NCI-H146 (cell line): ENCODE data around the gene OCIAD1.
"Not testable (repeated sequence)": the region's sequence is repeated elsewhere in the genome, so short reads cannot be mapped to it uniquely, and the experiment has no call there.

ENCODE experiments used
- DNase-seq: peaks from one replicate; lab custom pipeline; 2025; lab: John Stamatoyannopoulos, UW

OCIAD1 gene, protein sequence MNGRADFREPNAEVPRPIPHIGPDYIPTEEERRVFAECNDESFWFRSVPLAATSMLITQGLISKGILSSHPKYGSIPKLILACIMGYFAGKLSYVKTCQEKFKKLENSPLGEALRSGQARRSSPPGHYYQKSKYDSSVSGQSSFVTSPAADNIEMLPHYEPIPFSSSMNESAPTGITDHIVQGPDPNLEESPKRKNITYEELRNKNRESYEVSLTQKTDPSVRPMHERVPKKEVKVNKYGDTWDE

DNA sequence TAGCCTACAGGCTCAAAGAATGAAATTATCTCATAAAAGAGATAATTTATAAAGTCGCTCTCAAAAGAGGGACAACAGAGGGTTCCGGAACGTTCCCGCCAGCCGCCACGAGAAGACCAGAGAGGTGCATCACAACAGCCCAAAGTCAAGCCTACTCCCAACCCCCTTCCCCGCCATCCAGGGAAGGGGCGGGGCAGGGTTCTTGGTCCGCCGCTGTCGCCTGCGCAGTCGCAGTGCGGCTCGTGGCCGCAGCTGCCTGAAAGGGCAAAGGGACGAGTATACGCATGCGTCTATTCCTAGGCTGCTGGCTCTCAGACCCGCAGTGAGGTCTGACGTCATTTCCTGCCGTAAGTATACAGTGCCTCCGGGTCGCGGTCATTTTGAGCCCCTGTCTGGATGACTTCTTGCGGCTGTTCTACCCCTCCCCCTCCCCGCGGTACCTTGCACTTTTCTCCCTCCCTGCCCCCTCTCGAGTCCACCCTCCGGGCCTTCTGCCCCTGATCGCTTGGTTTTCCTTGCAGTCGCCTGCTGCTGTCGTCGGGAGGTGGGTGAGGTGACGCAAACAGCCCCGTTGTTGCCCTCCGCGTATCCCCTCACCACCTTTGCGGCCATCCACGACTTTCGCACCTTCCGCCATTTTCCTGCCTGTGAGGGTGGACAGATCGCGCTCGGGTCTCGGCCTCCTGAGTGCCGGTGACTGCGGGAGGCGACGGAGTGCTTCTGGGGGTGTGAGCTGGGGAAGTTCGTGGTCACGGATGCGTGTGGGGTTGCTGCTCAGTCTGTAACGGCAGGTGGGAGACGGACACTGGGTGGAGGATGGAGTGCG is at the start of gene OCIAD1:
Gene OCIAD1 (plus strand): TSS at position 383 of the 826 bp plus-strand sequence. CDS start 1,537 bp downstream, outside the sequence.
- peak; percentile 100 for DNase-seq

DNA sequence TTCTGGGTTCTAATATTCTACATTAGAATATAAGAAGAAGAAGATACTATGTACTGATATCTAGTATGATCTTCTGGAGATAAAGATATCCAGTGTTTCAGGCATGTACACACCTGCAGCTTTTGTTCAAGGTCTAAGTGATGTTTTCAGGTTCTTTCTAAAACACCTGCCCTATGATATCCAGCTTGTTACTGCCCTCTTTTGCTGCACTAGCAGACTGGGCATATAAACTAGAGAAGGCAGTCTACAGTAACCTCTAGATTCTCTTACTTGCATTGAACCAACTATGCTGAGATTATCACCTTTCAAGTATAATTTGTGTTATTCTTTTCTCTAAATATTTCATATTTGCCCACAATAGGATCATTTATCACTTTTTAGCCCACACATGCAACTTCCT is 48.9 kb upstream of the OCIAD1 start:
- DNase-seq, result peak; percentile 55

DNA sequence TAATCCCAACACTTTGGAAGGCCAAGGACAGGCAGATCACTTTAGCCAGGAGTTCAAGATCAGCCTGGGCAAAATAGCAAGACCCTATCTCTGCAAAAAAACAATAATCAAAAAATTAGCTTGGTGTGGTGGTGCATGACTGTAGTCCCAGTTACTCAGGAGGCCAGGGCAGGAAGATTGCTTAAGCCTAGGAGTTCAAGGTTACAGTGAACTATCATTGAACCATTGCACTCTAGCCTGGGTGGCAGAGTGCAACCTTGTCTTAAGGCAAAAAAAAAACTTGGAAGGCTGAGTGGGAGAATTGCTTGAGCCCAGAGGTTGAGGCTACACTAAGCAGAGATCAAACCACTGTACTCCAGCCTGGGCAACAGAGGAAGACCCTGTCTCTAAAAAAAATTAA is 45.6 kb upstream of the OCIAD1 start:
- DNase-seq, result no peak

DNA sequence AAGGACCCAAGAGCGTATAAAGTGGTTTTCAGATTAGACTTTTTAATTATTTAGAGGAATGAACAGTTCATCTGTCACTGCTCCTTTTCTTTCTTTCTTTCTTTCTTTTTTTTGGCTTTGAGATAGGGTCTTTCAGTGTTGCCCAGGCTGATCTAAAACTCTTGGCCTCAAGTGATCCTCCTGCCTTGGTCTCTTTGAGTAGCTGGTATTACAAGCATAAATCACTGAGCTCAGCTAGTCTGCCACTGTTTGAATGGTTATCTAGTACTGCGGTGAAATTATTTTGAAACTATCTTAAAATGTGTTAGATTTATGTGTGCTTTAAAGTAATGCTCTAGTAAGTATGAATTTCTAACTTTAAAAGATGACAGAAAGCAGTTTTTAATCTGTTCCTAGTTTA is 44.3 kb upstream of the OCIAD1 start:
- DNase-seq, result no peak

DNA sequence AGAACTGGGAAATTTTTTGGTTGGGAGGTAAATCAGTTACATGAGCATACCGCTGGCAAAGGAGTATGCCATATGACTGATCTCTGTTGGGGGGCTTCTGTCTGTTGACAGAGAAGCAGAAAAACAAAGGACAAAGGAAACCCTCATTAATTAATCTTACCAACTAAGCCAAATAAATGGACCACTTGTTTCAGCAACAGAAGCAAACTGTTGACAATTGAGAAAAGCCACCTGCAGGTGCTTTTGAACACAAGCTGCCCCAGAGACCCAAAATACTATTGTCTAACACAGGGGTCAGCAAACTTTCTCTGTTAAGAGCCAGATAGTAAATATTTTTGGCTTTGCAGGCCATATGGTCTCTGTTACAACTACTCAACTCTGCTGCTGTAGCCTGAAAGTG is 43.8 kb upstream of the OCIAD1 start:
- DNase-seq, result peak; percentile 33

DNA sequence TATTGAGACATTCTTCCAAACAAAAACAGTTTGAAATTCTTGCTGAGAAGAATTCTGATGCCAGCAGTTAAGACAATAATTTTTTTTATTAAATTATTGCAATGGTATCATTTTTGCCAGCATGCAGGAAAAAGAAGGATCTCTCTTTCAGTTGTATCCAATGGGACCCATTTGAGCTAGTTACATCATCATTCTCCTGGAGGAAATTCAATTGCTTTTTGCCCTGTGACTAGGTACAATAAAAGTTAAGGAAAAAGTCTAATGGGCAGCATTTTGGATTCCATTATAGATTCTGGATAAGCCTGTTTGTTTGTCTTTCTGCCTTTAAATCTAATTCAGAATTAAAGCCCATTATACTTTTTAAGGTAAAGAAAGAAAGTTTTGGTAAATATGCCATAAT is 40.3 kb upstream of the OCIAD1 start:
- DNase-seq, result no peak

DNA sequence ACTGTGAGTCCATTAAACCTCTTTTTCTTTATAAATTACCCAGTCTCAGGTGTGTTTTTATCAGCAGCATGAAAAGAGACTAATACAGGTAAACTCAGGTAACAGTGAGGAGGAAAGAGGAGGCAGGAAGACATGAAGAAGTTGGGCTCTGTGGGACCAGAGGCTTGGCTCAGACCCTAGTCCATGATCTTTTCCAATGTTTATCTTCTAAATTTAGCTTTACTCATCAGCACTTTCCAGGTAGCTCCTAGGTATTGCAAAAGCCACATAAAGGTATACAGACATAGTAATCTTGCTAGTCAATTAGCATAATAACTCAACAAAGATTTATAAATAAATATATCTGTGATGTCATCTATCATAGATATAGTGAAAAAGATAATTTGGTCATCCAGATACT is 39.6 kb upstream of the OCIAD1 start:
- DNase-seq, result no peak

DNA sequence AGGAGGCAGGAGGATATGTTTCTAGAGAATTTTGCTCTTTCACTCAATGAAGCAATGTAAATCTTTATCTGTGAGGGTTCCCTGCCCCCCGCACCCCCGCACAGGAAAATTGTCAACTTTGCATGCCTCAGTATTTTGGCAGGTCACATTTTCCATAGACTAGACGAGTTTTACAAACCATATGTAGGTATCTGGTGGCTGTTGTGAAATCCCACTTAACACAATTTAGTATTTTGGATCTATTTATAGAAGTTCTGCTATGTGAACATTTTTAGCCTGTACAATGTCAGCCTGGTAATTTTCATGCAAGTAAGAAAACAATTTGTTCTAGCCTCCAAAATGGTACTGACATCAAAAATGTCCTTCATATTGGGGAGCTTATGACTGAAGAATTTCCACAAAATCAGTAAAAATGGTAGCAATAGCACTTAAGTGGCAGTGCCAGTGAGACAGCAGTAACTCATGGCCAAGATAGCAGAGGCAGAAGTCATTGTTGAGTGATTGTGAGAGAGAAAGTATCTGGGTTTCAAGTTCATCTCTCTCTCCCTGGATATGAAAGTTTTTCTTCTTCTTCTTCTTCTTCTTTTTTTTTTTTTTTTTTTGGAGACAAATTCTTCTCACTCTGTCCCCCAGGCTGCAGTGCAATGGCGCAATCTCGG is 38.4 kb upstream of the OCIAD1 start:
- no peak for DNase-seq

DNA sequence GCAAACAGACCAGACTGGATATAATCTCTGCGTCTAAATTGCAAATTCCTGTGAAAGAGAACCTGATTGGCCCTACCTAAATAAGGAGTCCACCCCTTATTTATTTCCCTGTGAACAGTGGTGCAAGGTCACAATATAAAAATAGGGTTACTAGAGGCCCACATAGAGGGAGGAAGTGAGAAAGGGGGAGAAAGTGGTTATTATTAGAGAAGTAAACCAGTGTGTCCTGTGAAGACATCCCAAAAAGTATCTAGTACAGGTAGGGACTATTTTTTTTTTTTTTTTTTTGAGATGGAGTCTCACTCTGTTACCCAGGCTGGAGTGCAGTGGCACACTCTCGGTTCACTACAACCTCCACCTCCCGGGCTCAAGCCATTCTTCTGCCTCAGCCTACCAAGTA is 35.8 kb upstream of the OCIAD1 start:
- DNase-seq, result no peak

DNA sequence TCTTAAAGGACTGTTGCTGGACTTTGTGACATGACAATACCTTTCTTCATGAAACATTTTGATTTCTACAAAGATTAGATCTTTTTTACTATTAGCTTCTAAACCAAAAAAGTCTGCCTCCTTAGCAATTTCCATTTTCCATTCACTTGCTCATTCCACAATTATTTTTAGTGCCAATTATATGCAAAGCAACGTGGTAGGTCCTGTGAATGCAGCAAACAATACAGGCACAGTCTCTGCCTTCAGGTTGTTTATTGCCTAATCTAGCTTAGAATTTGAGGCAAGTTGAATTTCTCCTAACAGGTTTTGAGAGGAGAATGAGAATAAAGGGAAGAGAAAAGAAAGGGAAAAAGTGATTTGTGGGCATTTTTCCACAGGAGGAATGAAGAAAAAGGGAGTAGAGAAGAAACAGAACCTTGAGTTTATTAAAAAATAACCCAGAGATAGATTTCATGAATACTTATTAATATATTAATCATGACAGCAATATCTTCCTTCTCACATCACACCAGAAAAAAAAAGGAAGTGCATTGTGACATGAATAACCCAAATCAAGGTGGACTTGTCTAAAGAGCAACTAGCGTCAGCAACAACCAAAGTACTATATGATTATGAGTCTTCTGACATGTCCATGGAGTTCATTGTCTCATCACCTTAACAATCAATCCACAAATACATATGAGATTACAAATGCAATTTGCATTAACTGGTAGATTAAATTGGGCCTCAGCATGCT is 34.5 kb upstream of the OCIAD1 start:
- no peak for DNase-seq

DNA sequence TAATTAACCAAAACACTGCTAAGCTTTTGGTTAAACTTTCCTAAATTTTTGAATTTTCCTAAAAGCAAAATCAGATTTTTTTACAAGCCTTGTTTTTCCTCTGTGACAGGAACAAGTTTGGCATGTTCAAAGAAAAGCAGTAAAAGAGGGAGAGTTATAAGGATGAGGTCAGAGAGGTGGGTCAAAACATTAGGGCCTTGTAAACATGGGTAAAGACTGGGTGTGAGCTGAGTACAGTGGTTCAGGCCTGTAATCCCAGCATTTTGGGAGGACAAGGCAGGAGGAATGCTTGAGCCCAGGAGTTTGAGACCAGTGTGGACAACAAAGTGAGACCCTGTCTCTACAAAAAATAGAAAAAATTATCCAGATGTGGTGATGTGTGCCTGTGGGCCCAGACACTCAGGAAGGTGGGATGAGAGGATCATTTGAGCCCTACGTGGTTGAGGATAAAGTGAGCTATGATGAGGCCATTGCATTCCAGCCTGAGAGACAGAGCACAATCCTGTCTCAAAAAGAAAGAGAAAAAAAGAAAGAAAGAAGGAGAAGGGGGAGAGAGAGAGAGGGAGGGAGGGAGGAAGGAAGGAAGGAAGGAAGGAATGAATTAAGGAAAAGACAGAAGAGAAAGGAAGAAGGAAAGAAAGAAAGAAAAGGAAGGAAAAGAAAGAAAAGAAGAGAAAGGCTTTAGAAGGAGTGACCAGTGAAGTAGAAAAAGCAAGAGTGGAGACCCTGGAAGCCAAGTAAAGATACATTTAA is 33.8 kb upstream of the OCIAD1 start:
- DNase-seq, result no peak

DNA sequence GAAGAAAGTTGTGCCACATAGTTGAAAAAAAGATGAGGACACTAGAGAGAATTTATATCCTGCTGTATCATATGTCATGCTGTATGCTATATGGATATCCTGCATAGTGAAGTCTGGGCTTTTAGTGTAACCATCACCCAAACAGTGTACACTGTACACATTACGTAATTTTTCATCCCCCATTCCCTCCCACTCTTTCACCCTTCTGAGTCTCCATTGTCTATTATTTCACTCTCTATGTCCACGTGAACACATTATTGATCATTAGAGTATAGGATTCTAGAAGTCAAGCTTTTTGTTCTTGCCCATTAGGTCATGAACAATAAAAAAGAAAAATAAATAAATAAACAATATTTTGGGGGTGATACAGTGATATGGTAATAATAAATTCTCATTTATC is 32.8 kb upstream of the OCIAD1 start:
- DNase-seq, result no peak

DNA sequence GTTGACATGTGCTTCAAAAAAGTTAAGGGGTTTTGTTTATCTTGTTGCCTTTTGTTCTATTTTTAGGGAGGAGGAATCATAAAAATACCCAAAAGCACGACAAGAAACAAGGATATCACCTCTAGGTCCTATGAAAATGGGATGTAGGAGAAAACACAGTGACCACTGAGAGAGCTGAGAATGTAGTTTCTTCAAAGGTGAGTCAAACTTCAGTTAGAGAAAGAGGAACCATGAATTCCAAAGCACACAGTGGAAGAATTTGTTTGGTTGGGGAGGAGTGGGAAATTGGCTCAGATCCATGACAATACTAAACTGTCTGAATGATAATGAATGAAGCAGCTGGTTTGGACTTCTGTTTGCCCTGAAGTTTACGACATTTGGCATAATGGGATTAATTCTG is 31.7 kb upstream of the OCIAD1 start:
- DNase-seq, result no peak

DNA sequence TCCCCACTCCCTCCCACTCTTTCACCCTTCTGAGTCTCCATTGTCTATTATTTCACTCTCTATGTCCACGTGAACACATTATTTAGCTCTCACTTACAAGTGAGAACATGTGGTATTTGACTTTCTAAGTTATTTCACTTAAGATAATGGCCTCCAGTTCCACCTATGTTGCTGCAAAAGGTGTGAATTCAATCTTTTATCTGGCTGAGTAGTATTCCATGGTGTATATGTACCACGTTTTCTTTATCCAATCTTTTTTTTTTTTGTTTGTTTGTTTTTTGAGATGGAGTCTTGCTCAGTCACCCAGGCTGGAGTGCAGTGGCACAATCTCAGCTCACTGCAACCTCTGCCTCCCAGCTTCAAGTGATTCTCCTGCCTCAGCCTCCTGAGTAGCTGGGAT is 30.7 kb upstream of the OCIAD1 start:
- not testable (repeated sequence) for DNase-seq

DNA sequence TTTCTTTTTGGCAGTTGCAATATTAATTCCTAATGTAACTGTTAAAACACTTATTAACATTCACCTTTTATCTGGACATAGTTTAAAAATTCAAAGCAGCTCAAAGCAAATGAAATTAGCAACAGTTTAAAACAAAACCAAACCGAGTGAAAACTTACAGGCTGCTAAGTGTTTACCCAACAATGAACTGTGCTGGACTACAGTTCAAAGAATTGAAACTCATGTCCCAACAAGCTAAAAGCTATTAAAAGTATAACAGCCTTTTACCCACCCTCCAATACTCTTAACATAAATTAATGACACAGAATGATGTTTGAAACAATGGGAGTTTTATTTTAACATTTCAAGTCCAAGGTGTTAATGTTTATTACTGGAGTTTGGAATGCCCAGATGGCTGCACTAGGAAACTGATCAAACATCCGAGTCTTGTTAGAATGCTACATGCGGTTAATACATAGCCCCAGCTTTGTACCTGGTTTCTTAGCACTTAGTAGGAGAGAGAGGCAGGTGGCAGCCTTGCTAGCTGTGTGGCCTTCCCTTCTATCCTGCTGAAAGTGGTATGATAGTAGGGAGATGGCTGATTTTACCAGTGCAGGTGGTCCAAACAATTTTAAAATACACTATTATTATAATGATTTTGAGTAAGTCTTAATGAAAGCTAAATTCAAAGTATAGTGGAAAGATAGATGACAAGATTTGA is 29.7 kb upstream of the OCIAD1 start:
- DNase-seq, result no peak

DNA sequence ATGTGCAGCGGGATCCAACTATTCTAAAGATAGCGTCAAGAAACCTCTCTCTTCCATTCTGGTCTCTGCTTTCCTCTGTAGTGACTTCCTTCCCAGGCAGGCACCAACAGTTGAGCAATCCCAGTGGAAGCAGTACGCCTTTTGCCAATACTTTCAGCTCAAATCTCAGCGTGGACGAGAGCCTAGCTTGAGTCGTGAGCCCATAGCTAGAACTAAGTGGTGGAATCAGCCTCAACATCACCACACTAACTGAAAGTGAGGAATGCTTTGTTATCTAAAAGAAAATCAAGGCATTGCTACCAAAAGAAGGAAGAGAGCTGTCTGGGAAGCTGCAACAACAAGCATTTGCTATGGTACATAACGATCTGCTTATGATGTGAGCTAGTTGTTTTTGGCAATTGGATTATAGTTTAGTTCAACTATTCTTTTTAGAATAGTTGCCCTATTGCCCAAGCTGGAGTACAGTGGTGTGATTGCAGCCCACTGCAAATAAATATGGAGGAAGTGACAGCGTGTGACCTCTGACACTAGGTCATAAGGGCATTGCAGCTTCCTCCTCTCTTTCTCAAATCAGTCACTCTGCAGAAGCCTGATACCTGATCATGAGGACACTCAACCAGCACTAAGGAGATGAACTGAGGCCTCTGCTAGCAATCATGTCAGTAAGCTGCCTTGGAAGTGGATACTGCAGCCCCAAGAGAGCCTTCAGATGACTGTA is 26.1 kb upstream of the OCIAD1 start:
- DNase-seq, result no peak

DNA sequence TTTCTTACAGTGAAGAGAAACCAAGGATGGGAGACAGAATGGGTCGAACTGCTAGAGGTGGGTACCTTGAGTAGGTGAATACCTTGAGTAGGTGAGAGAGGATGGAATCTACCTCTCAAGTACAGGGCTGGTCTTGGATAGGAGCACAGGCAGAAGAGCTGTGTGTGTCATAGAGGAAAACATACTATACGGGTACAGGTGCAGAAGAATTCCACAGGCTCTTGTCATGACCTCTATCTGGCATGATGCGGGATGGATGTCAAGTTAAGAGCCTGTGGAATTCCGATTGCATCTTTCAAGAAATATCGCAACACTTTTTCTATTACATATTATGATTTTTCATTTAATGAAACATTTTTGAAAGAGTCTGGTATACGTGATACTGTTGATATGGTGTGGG is 18.0 kb upstream of the OCIAD1 start:
- DNase-seq, result no peak

DNA sequence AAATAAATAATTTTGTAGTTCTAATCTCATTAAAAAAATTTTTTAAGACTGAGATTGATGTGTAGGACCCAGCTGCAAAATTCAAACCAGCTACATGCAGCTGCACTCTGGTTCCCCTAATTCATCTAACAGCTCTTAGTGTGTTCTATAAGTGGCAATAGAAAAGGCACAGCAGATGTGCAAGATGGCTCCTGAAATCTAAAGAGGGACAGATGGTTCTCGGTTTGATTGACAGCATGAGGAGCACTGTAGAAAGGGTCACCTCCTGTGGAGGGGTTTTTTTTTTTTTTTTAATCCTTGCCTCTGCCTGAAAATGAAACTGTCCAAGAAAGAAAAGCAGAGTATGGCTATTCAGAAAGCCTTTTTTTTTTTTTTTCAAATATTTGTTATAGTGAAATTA is 16.9 kb upstream of the OCIAD1 start:
- peak; percentile 68 for DNase-seq

DNA sequence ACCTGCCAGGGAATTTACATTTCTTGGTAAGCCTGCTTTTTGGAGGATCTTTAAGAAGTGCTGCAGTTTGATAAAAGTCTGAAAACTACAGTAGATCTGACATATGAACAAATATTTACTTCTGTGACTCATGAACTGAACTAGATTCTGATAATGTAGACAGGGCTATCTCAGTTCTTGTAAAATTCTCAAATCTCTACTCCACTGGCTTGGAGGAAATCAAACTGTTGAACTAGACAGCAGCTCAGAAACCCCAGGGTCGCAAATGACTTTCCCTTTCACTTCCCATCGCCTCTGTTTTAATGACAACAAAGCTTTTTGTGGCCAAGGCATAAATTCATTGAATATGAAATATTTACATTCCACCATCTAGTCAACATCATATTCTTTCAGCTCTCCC is 15.4 kb upstream of the OCIAD1 start:
- no peak for DNase-seq

DNA sequence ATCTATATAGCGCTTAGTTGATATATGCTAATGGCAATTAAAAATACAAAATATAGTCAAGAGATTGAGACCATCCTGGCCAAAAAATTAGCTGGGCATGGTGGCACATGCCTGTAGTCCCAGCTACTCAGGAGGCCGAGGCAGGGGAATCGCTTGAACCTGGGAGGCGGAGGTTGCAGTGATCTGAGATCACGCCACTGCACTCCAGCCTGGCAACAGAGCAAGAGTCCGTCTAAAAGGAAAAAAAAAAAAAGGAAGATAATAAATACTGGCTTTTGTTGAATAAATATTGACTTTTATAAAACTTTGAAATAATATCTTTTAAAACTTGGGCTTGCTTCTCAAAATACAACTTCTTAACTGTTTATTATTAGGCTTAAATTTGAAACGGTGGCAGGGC is 14.6 kb upstream of the OCIAD1 start:
- not testable (repeated sequence) for DNase-seq
